Stimulated activated CD8-positive, alpha-beta memory T cell treated with anti-CD3 and anti-CD28 coated beads, Interleukin-2, amount 100 ng/mL, for 1 hour (primary cell): ENCODE data around the gene EPHA4.

ENCODE experiments used
- DNase-seq, 2 donors: peaks; one replicate each; pipeline ENCODE4 v3.0.0-alpha.2; 2020; ENCODE audit warnings: low read depth in 2 of 2

The EPHA4 gene

DNA sequence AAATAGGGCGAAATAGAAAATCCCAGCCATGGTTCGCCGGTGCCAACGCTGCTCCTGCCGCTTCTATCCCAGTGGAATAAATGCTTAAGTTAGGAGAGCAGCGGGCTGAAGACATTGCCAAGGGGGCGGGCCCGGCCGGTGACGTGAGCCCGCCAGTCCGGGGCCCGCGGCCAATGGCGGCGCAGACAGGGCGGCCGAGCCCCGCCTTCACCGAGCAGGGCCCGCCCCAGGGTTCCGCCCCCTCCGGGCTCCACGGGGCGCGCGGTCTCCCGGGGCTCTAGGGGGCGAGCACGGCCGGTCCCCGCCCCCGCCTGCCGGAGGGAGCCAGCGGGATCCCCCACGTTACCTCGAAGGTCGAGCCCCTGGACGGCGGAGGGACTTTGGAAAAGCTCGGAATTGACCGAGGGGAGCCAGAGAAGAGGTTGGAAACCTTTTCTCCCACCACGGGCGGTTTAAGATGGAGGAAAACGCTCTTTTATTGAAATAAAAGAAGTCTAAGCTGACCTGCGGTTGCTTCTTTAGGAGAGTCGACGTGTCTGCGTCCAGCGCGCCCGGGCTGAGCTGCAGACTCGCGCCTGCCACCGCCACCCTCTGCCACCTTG, at the start of gene EPHA4:
Gene EPHA4, minus strand, starts transcription at position 86 of the 602 bp plus-strand sequence. Its CDS starts 56 bp downstream, at position 30.
- DNase-seq: peak; percentile 67 to 75

DNA sequence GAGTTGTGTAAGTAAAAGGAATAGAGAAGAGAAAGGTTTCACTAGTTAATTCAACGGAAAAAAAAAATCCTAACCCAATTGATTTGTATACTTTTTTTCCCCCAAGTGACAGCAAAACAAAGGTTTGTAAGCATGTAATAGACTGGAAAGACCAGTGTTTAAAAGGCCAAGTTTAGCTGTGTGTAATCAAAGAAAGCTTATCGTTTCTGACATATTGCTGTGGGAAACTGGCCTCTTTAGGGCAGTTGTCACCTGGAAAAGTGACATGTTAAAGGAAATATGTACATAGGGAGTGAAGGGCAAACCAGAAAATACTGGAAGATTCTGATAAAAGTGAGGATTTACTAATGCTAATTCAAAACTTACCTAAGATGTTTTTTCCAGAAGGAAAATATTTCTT, 45.9 kb upstream of the EPHA4 start:
- no peak for DNase-seq

DNA sequence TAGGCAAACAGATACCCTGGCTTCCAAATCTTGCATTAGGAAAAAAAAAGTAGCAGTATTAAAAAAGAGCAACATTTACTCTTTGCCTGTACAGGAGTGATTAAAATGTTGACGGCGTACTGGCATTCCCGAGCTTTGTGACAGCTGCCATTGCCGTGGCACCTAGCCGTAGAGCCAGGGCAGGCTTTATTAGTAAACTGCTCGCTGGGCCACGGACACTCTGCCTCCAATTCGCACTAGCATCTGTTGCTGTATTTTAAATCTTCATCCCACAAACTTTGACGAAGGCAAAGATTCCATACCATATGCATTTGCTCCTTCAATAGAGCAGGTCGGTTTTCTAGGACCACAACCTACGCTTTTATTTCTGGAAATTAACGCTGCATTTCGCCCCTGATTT, 44.5 kb upstream of the EPHA4 start:
- no peak for DNase-seq

DNA sequence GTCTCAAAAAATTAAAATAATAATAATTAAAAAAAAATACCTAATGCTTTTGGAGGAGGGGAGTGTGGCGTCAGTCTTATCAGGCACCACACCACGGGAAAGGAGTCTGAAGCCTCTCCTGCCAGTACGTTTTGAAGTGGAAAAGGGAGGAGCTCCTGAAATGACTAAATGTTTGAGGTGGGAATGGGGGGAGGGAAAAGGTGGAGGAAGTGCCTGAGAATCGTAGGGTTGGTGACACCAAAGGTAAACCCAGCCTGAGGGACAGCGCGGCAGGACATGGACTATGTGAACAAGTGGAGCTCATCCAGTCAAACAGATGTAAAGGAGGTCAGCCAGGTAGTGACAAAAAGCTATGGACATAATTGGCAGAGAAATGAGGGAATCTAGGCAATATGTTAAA, 42.2 kb upstream of the EPHA4 start:
- no peak for DNase-seq

DNA sequence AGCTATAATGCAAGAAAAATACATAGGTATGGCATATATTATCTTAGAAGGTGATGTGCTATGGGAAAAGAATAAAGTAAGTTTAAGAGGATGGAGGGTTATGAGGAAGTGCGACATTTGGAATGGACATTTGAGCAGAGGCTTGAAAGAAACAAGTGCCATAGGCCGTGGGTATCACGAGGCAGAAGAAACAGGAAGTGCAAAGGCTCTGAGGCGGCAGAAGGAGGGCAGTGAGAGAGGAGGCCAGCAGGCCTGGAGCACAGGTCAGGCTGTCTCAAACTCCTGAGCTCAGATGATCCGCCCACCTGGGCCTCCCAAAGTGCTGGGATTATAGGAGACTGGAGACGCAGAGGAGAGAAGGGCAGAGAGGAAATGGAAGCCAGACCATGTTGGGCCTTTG, 40.7 kb upstream of the EPHA4 start:
- DNase-seq: no peak

DNA sequence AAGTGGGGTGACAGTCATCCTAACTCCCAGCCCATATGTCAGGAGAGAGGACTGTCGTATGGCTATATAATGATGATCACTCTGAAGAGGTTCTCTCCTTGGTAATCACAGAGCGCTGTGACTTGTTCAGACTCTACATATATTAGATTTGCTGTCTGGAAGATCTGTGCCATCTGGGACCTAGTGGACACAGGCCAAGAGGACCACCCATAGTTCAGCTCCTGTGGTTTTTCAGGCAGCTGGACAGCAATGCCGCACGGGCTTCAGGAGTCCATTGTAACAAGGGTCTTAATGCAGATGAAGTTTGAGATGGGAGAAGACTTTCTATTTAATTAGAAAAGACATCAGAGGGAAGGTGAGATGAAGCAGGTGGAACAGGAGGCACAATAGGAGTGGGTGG, 40.1 kb upstream of the EPHA4 start:
- DNase-seq: no peak

DNA sequence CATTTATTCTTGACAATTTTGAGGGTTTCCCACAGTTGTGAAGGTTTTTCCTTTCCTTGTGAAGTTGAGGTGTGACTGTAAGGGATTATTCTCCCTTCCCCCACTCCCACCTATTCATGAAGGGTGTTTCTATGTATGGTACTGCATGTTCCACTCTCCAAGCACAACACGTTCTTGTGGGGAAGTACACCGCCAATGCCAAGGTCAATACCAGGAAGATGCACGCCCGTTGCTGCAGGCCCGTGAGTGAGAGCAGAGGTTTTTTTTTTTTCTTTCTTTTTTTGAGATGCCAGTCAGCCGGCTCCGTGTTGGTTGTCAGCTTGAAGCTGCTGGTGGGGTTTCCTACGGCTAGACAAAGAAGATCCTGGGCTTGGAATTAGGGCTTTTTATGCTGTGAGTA, 38.6 kb upstream of the EPHA4 start:
- no peak for DNase-seq

DNA sequence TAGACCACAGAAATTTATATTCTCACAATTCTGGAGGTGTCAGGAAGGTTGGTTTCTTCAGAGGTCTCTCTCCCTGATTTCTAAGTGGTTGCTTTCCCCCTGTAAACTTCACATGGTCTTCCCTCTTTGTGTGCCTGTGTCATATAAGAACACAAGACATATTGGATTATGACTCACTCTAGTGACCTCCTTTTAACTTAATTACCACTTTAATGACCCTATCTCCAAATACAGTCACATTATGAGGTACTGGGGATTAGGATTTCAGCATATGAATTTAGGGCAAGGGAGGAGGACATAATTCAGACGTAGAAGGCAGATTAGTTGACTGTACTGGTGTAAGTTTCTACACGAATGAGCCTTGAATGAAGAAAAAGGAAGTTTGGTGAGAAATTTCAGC, 38.2 kb upstream of the EPHA4 start:
- no peak for DNase-seq

DNA sequence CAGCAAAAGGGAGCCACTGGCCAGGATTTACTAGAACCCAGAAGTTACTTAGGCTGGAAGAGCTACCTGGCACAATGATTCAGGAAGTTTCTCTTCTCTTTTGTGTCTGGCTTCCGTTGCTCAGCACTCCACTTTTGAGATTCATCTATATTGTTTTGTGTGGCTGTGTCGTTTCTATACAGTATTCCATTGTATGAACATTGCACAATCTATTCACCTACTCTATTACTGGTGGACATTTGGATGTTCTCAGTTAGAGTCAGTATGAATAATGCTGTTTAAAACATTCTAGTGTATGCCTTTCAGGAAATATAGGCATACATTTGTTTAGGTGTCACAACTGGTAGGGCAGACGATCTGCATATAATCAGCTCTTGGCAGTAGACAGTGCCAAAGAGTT, 36.3 kb upstream of the EPHA4 start:
- DNase-seq: no peak

DNA sequence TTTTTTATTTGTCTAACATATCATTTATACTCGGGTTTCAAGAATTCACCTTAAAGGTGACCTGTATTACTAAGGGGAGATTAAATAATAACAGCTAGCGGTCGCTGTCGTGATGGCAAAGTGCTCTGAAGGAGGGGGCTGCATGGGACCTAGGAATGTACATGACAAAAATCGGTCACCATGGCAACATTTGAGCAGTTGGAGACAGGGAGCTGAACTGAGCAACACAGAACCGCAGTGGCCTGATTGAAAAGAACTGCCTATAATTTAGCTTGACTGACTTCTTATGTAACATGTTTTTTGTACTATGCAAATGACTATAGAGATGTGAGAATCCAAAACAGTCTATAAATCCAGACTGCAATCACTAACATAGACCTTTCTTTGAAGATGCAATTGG, 34.3 kb upstream of the EPHA4 start:
- no peak for DNase-seq

DNA sequence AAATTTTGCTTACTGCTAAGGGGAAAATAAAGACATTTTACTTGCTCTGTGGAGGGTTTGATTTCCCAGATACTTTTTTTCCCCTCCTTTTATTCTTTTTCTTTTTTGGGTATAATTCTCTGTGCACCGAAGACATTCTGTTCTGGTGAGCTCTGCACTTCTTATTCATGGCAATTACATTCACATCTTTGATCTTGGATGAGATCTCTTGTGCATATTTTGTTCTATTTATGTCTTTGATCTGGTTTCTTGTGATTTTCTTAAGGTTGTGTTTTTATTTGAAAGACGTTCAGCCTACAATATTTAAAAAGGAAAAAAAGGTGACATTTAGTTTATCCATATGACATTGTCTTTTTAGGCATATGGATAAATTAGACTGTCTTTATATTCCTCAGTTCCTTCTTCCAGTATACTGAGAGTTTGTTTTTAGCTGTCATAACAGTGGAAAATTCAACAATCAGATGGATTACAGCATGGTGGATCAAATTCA, 33.7 kb upstream of the EPHA4 start:
- no peak for DNase-seq

DNA sequence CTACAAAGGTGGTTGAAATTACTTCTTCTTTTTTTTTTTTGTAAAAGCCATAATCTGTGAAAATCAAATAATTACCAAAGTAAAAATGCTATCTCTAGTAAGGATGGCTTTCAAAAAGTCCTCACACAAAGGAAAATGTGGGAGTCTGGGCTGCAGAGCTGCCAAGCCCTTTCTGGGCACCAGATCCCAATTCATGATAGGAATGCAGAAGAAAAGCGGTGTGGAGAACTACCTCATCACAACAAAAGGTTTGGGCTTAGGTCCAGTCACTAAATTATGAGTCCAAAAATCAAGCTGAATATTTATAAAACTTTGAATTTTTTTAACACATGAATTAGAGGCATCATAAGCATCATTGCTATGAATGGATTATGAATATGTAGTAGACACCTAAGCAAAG, 30.8 kb upstream of the EPHA4 start:
- DNase-seq: no peak

DNA sequence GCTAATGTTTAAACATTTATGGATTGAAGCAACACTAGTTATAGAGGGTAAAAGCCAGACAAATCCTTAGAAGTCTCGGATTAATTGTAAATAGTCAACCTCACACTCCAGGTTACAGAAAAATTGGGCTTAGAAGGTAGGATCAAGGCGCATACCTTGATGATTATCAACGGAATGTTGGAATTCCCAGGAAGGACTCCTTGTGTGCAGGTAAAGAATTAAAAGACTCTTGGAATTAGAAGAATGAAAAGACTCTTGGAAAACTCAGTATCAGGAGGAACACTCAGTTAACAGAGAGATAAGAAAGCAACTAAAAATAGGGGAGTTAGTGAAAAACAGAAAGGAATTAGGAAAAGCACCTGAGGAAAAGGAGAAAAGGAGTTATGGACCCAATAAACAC, 29.3 kb upstream of the EPHA4 start:
- no peak for DNase-seq

DNA sequence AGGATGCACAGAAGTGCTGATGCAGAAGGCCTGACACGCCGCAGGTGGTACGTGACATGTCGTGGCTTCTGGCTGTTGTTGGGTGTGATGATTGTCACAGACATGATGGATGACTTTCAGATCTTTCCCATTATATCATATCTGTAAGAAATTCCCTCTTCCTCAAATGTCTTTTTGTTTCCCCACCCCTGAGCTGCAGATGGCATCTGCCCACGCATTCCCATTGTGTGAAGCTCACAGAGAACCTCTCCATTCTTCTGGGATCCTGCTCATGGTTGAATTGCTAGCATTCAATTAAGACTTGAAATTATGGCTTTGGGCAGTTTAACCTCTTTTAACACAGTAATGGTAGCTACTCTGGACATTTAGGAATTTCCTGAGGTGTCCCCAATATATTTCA, 28.3 kb upstream of the EPHA4 start:
- no peak for DNase-seq

DNA sequence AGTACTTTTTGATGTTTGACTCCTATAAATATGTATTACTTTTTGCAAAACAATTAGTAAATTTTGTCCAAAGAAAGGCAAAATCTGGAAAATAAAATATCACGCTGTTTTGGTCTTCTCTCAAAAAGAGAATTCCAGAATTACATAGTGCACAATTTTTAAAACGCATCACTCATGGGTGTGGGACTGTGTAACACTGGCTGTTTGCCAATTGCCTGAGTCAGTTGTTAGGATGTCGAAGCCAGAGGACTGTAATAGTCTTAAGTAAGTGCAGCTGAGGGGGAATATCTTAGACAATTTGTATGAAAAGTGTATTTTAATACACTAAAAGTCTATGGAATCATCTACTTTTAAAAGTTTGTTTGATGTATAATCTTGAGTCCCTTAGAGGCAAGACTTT, 24.1 kb upstream of the EPHA4 start:
- no peak for DNase-seq

DNA sequence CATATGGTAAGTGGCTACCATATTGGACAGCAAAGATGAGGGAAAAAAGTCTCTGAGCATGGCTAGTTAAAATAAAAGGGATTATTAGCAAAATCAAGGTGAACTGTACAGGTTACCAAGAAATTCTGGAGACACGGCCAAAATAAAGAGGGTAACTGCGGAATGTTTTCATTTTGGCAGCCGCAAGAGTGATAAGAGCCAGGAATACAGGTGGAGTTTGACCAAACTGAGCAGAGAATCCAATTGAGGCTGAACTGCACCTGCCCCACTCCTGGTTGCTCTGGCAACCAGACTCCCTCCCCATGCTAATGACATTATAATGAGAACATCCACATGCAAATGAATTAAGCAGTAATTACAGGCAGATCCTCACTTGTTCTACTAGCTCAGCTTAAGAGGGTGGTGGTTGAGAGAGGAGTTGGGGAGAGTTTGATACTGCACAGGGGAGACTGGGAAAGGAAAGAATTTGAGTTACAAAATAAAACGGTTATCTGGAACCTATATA, 18.8 kb upstream of the EPHA4 start:
- no peak for DNase-seq

DNA sequence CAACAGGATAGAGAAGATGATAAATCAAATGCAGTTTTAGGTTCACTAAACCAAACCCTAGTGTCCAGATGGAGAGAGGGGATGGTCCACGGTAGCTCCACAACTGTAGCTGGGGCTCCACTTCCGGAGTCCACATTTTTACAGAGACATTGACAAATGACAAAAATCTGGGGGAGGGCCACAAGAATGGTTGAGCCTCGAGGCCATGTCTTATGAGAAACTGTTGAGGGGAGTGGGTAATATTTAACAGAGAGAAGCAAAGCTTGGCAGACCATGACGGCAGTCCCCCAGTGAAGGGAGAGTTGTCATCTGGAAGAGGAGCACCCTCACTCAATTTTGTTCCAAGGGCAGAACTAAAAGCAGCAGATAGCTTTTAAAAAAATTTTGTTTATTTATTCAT, 17.6 kb upstream of the EPHA4 start:
- DNase-seq: no peak

DNA sequence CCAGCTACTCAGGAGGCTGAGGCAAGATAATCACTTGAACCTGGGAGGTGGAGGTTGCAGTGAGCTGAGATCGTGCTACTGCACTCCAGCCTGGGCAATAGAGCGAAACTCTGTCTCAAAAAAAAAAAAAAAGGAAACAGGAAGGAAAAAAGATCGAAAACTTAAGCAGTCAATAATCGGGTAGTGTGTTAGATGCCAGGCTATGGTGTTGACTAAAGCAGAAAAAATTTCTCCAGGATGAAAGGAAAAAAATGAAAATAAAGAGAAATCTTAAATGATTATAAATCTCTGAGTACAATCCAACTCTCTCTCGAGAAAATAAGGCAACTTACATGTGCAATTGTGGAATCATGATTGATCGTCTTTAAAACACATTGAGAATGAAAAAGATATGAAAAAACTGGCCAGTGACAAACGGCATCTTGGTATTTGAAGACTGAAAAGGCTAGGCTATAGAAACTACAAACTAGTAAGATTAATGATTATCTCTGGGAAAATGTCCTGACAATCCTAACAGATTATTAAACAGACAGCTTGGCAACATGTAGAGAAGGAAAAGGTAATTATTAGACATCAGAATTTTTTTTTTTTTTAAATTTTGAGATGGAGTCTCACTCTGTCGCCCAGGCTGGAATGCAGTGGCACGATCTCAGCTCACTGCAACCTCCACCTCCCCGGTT, 16.3 kb upstream of the EPHA4 start:
- DNase-seq: no peak

DNA sequence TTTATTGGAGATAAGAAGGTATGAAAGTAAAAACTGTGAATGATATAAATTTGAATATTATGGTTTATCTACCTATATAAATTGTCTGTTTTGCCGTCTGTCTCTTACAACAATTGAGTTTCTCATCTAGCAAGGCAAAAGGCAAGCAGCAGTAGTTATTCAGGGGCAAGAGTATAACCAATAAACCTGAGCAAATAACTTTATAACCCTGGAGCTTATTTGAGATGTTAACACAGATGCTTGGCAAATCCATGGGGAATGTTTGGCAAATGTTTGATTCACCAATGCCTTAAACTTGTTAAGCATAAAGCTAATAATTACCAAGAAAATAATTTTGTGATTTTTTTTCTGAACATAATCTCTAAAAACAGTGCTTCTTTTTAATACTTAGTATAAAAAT, 9.9 kb upstream of the EPHA4 start:
- no peak for DNase-seq

DNA sequence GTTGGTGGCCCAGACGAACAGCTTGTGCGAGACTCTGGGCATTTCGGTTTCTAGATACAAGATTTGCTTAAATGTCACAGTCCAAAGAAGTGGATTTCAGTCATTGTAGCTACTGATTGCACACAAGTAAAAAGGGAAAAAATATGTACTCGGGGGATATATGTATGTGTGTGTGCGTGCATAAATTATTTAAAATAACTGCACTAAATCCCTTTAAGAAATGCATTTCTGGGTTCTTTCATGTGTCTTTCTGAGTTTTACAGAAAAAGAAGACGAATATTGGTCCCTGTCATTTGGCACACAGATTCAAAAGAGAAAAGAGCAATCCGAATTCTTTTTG, 2.1 kb upstream of the EPHA4 start:
- DNase-seq: no peak

DNA sequence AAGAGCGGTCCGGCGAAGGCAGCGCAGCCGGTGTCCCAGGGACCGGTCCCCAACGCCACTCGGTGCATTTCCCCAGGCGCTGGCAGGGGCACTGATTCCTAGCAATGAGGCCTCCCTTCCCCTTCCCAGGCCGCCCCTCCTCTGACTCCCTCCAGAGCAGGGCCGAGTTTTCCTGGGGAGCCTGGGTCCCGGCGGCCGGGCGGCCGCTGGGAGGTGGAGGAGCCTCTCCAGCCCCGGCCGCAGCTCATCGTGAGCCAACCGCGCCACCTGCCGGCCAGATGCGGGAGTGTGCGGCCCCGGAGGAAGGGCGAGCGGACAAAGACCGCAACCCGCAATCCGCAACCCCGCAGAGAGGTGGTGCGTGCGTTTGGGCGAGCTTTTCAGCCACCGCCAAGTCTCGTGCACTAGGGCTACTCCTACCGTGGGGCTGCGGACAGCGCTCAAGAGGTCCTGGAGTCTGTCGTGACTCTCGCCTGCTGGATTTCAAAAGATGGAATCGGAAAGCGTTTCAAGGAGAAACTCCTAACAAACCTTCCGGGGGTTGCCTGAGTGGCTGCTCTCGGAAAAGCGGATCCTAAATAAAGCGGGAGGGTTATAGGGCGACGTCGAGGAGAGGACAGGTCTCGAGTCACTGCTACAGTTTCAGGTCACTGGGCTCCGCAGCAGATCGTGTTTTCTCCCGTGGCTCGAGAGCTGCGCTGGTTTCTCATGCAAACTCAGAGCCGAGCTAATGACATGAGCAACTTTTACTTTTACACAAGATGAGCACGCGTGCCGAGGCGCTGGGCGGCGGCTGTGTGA, 1.5 kb upstream of the EPHA4 start:
- DNase-seq: peak; percentile 50 to 60

DNA sequence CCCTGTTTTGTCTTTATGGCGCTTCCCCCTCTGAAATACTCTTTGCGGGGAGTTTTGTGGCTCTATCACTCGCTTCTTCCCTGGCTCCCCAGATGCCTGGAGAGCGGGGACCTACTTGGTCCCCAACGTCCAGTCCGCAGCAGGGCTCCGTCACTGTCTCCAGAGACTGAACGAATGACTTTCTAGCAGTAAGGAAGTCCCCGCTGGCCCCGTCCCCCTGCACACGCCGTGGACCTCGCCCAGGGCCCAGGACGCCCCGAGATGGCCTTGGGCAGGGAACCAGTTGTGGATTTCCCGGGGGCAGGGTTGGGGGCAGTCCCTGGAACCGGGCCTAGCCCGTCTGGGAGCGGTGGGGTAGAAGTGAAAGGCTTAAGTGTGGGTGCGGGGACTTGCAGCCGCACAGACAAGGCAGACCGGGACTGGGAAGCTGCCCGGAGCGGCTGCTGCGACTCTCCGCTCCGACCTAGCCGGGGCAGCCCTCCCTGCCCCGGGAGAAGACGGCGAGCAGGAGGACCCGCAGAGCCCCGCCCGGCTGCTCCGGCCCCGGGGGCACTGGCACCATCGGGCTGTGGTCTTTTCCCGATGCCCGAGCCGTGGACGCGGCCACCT, 821 bp upstream of the EPHA4 start:
- no peak for DNase-seq
